Tibial nerve (tissue), 4 donors: ENCODE measurements around the gene OPCML. TPM values are rescaled to one million over a fixed set of nuclear protein-coding genes. Genes with fewer than 3 reads are reported as not detected.

ENCODE experiments used
- DNase-seq, 2 donors: peaks; one replicate each; pipeline ENCODE4 v3.0.0-alpha.2; 2019; ENCODE audit warnings: low spot score in 2 of 2
- H3K27ac ChIP-seq, 4 donors: fragments of 200-600 bp; sonication (generic) in 3 of 4; one replicate each; pipeline ENCODE4 v1.5.1; 2017 to 2019; ENCODE audit warnings: mild to moderate bottlenecking in 1 of 4
- H3K27me3 ChIP-seq, 2 donors: fragments of 200-600 bp; sonication (generic) in 1 of 2; one replicate each; pipeline versions ENCODE4 v1.5.1 to v1.6.0; 2017 to 2019
- H3K36me3 ChIP-seq, 3 donors: fragments of 200-600 bp; sonication (generic); one replicate each; pipeline ENCODE4 v1.5.1; 2018 to 2019
- H3K4me1 ChIP-seq, 4 donors: fragments of 200-600 bp; sonication (generic) in 3 of 4; one replicate each; pipeline ENCODE4 v1.5.1; 2017 to 2019
- H3K4me3 ChIP-seq, 4 donors: fragments of 200-600 bp; sonication (generic) in 3 of 4; one replicate each; pipeline ENCODE4 v1.5.1; 2017 to 2019; ENCODE audit warnings: mild to moderate bottlenecking in 1 of 4, moderate library complexity in 1 of 4
- H3K9me3 ChIP-seq, 4 donors: fragments of 200-600 bp; sonication (generic) in 3 of 4; one replicate each; pipeline ENCODE4 v1.5.1; 2017 to 2019
- CTCF ChIP-seq, 5 experiments: fragments of 200-600 bp in 3 of 5; fragments of 450-650 bp in 2 of 5; sonication (generic) in 3 of 5; IDR thresholded peaks; one replicate each; pipeline ENCODE4 v1.5.1; 2016 to 2019; ENCODE audit warnings: antibody characterized with exemption in 5 of 5, mild to moderate bottlenecking in 3 of 5, moderate library complexity in 2 of 5
- EP300 ChIP-seq, 2 donors: sonication (generic); formaldehyde crosslinking; IDR thresholded peaks; one replicate each; pipeline ENCODE4 v1.6.1; 2017; ENCODE audit warnings: antibody characterized with exemption in 2 of 2, mild to moderate bottlenecking in 1 of 2
- POLR2A ChIP-seq, 2 donors: fragments of 450-650 bp; IDR thresholded peaks; one replicate each; pipeline ENCODE4 v1.6.1; 2017; ENCODE audit warnings: antibody characterized with exemption in 2 of 2, mild to moderate bottlenecking in 2 of 2, moderate library complexity in 2 of 2
- WGBS, 2 donors: methylation state at CpG; one replicate each; pipeline ENCODE4 v1.1.5; 2018; 5-methylcytosine and 5-hydroxymethylcytosine counted together
- total RNA-seq, 4 donors: library from RNA; depleted of rRNA; stranded (reverse); fragments of >200 nt; gene quantifications; one replicate each; pipeline ENCODE4 v1.1.0, GENCODE V29; 2016

OPCML gene
- total RNA-seq, 4 donors from 2014 or later: 1.0 to 10.8 (median 1.9) TPM

- Histone ChIP-seq H3K9me3 (peaks cover 0 to 8% (median 0%) of the 10 kb centered on the region in 4 donors), H3K4me1 (peaks cover 0 to 32% (median 0%) of the 10 kb centered on the region in 4 donors), H3K4me3 (no peak overlapping the region), H3K27me3 (no peaks in the 10 kb centered on the region), H3K36me3 (no peaks in the 10 kb centered on the region), H3K27ac (peak overlapping the region in 2 of 4 donors; percentile 27 to 36)
- 23 to 26% methylated on average over 6 of the region's 6 CpGs for WGBS, 2 donors
- TF ChIP-seq POLR2A (IDR thresholded peaks at IDR 0.05): no peak
- no peak for TF ChIP-seq EP300 (IDR thresholded peaks at IDR 0.05)
- no peak for TF ChIP-seq CTCF (IDR thresholded peaks at IDR 0.05)
- no peak for DNase-seq
Observed at GRCh38 chr11:132962041-132962440, 570.3 kb downstream of the OPCML start.

- Histone ChIP-seq H3K27ac (peak overlapping the region in 1 of 4 donors; percentile 36), H3K4me1 (peaks cover 0 to 32% (median 0%) of the 10 kb centered on the region in 4 donors), H3K36me3 (no peaks in the 10 kb centered on the region), H3K27me3 (no peaks in the 10 kb centered on the region), H3K9me3 (peaks cover 0 to 8% (median 0%) of the 10 kb centered on the region in 4 donors), H3K4me3 (no peak overlapping the region)
- DNase-seq: no peak
- TF ChIP-seq POLR2A (IDR thresholded peaks at IDR 0.05) (no peak), CTCF (IDR thresholded peaks at IDR 0.05) (no peak), EP300 (IDR thresholded peaks at IDR 0.05) (no peak)
- WGBS, 2 donors: 76 to 80% methylated on average over 5 of the region's 5 CpGs
Observed at GRCh38 chr11:132961453-132961852, 570.8 kb downstream of the OPCML start.

GRCh38 chr11:132960273-132961078, 571.8 kb downstream of the OPCML start:
- Histone ChIP-seq H3K36me3 (no peaks in the 10 kb centered on the region), H3K27ac (no peak overlapping the region), H3K4me3 (no peak overlapping the region), H3K9me3 (peaks cover 0 to 6% (median 0%) of the 10 kb centered on the region in 4 donors), H3K27me3 (no peaks in the 10 kb centered on the region), H3K4me1 (peaks cover 0 to 32% (median 0%) of the 10 kb centered on the region in 4 donors)
- DNase-seq: no peak
- TF ChIP-seq POLR2A (IDR thresholded peaks at IDR 0.05) (no peak), EP300 (IDR thresholded peaks at IDR 0.05) (no peak), CTCF (IDR thresholded peaks at IDR 0.05) (no peak)
- WGBS, 2 donors: 63 to 66% methylated on average over 21 of the region's 21 CpGs

GRCh38 chr11:132959693-132960092, 572.6 kb downstream of the OPCML start:
- Histone ChIP-seq H3K4me1 (peaks cover 0 to 32% (median 0%) of the 10 kb centered on the region in 4 donors), H3K27ac (peak overlapping the region in 1 of 4 donors; percentile 52), H3K27me3 (no peaks in the 10 kb centered on the region), H3K4me3 (no peak overlapping the region), H3K9me3 (no peaks in the 10 kb centered on the region), H3K36me3 (no peaks in the 10 kb centered on the region)
- WGBS, 2 donors: 27 to 43% methylated on average over 3 of the region's 3 CpGs
- no peak for TF ChIP-seq CTCF (IDR thresholded peaks at IDR 0.05)
- no peak for DNase-seq

- WGBS, 2 donors: 69 to 86% methylated on average over 2 of the region's 2 CpGs
- TF ChIP-seq CTCF (IDR thresholded peaks at IDR 0.05) (no peak), POLR2A (IDR thresholded peaks at IDR 0.05) (no peak), EP300 (IDR thresholded peaks at IDR 0.05) (no peak)
- no peaks in the 10 kb centered on the region for H3K9me3 ChIP-seq
Observed at GRCh38 chr11:132957881-132958280, 574.4 kb downstream of the OPCML start.

More at GRCh38 chr11:132957881-132958280, 574.4 kb downstream of the OPCML start:
- H3K4me1 ChIP-seq: peaks cover 0 to 31% (median 0%) of the 10 kb centered on the region in 4 donors
- no peak overlapping the region for H3K4me3 ChIP-seq
- H3K27me3 ChIP-seq: no peaks in the 10 kb centered on the region
- H3K36me3 ChIP-seq: no peaks in the 10 kb centered on the region
- H3K27ac ChIP-seq: no peak overlapping the region
- no peak for DNase-seq
